Measurements from ENCODE around the gene ZNF644.
"Not testable (repeated sequence)": the region's sequence is repeated elsewhere in the genome, so short reads cannot be mapped to it uniquely, and the experiment has no call there.

Gene ZNF644

DNA sequence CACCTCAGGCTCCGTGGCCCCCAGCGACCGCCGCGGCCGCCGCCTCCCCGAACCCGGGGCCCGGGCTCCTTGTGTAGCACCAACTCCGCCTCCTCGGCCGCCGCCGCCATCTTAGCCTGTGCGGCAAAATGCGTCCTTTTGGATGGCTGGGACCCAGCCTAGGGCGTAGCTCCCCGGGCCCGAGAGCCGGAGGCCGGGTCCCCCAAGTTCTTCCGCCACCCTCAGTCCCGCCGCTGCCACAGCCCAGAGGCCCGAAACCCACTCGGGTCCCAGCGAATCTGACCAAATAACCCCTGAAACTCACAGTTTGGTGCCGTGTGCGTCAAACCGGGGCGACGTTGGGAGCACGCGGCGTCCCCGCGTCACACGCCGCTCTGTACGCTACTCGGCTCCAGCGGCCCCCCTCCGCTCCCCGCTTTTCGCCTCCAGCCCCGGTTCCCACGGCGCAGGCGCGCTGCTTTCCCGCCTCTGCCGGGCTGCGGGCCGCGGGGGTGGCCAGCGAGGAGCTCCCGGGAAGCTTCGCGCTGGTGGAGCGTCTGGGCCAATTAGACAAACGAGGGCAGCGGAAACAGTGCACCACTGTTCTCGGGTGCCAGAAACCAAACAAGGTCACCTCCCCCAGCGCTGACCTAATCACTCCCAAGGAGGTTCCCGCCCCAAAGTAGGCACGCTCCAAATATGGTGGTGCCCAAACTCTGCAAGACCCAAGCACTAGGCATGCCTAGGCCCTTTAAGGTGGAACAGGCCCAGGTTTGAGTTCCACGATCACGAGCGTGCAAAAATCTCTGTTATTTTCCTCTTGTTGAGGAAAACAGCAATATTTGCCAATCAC lies at the start of gene ZNF644:
Gene ZNF644 (minus strand): TSS at position 350 of the 832 bp plus-strand sequence. CDS start 39,682 bp downstream, outside the sequence.
- Histone ChIP-seq H3K27me3 (ENCODE audit: control insufficient read depth in 5 of 5, insufficient read depth in 4 of 5, low read length in 5 of 5) (no peaks in the 10 kb centered on the region), H3K36me3 (ENCODE audit: control insufficient read depth in 5 of 5, insufficient read depth in 5 of 5, low read length in 5 of 5) (no peaks in the 10 kb centered on the region), H3K4me1 (ENCODE audit: control insufficient read depth in 5 of 5, insufficient read depth in 5 of 5, low read length in 5 of 5) (peaks cover 0 to 45% (median 35%) of the 10 kb centered on the region in 5 donors), H3K9me3 (ENCODE audit: control insufficient read depth in 5 of 5, low read length in 5 of 5) (no peaks in the 10 kb centered on the region), H3K4me3 (ENCODE audit: low read depth in 1 of 5, low read length in 5 of 5) (peak within 1 kb of the TSS; percentile 78 to 96 (median 92)), H3K9ac (ENCODE audit: low read length in 5 of 5) (peak within 1 kb of the TSS; percentile 78 to 100 (median 99)), H3K27ac (ENCODE audit: low read depth, low read length) (peak within 1 kb of the TSS; percentile 96)

GRCh38 chr1:91070298-91070697 lies 48.5 kb upstream of the ZNF644 start:
- H3K27me3 ChIP-seq (ENCODE audit: control insufficient read depth in 5 of 5, insufficient read depth in 4 of 5, low read length in 5 of 5) = no peaks in the 10 kb centered on the region
- no peaks in the 10 kb centered on the region for H3K9me3 ChIP-seq (ENCODE audit: control insufficient read depth in 5 of 5, low read length in 5 of 5)
- peak overlapping the region in 2 of 5 donors; percentile 7 to 23 for H3K4me3 ChIP-seq (ENCODE audit: low read depth in 1 of 5, low read length in 5 of 5)
- H3K36me3 ChIP-seq (ENCODE audit: control insufficient read depth in 5 of 5, insufficient read depth in 5 of 5, low read length in 5 of 5) = no peaks in the 10 kb centered on the region
- H3K4me1 ChIP-seq (ENCODE audit: control insufficient read depth in 5 of 5, insufficient read depth in 5 of 5, low read length in 5 of 5) = peaks cover 0 to 6% (median 3%) of the 10 kb centered on the region in 5 donors
- peak overlapping the region in 1 of 5 donors; percentile 41 for H3K9ac ChIP-seq (ENCODE audit: low read length in 5 of 5)
- H3K27ac ChIP-seq (ENCODE audit: low read depth, low read length) = no peak overlapping the region

GRCh38 chr1:91066538-91066937 lies 44.7 kb upstream of the ZNF644 start:
- Histone ChIP-seq H3K4me3 (ENCODE audit: low read depth in 1 of 5, low read length in 5 of 5) (no peak overlapping the region), H3K36me3 (ENCODE audit: control insufficient read depth in 5 of 5, insufficient read depth in 5 of 5, low read length in 5 of 5) (no peaks in the 10 kb centered on the region), H3K9me3 (ENCODE audit: control insufficient read depth in 5 of 5, low read length in 5 of 5) (no peaks in the 10 kb centered on the region), H3K4me1 (ENCODE audit: control insufficient read depth in 5 of 5, insufficient read depth in 5 of 5, low read length in 5 of 5) (peaks cover 0 to 6% (median 3%) of the 10 kb centered on the region in 5 donors), H3K27ac (ENCODE audit: low read depth, low read length) (no peak overlapping the region), H3K9ac (ENCODE audit: low read length in 5 of 5) (no peak overlapping the region), H3K27me3 (ENCODE audit: control insufficient read depth in 5 of 5, insufficient read depth in 4 of 5, low read length in 5 of 5) (no peaks in the 10 kb centered on the region)

- H3K9me3 ChIP-seq (ENCODE audit: control insufficient read depth in 5 of 5, low read length in 5 of 5) = no peaks in the 10 kb centered on the region
- no peak overlapping the region for H3K27ac ChIP-seq (ENCODE audit: low read depth, low read length)
- H3K27me3 ChIP-seq (ENCODE audit: control insufficient read depth in 5 of 5, insufficient read depth in 4 of 5, low read length in 5 of 5) = no peaks in the 10 kb centered on the region
- no peak overlapping the region for H3K4me3 ChIP-seq (ENCODE audit: low read depth in 1 of 5, low read length in 5 of 5)
- peaks cover 0 to 2% (median 0%) of the 10 kb centered on the region in 5 donors for H3K4me1 ChIP-seq (ENCODE audit: control insufficient read depth in 5 of 5, insufficient read depth in 5 of 5, low read length in 5 of 5)
- H3K36me3 ChIP-seq (ENCODE audit: control insufficient read depth in 5 of 5, insufficient read depth in 5 of 5, low read length in 5 of 5) = no peaks in the 10 kb centered on the region
- H3K9ac ChIP-seq (ENCODE audit: low read length in 5 of 5) = no peak overlapping the region
Observed at GRCh38 chr1:91065337-91065736, 43.5 kb upstream of the ZNF644 start.

- H3K9ac ChIP-seq (ENCODE audit: low read length in 5 of 5); H3K27me3 ChIP-seq (ENCODE audit: control insufficient read depth in 5 of 5, insufficient read depth in 4 of 5, low read length in 5 of 5); H3K9me3 ChIP-seq (ENCODE audit: control insufficient read depth in 5 of 5, low read length in 5 of 5); H3K4me1 ChIP-seq (ENCODE audit: control insufficient read depth in 5 of 5, insufficient read depth in 5 of 5, low read length in 5 of 5); H3K27ac ChIP-seq (ENCODE audit: low read depth, low read length); H3K4me3 ChIP-seq (ENCODE audit: low read depth in 1 of 5, low read length in 5 of 5); H3K36me3 ChIP-seq (ENCODE audit: control insufficient read depth in 5 of 5, insufficient read depth in 5 of 5, low read length in 5 of 5): not testable (repeated sequence)
Observed at GRCh38 chr1:91063403-91063802, 41.6 kb upstream of the ZNF644 start.

DNA sequence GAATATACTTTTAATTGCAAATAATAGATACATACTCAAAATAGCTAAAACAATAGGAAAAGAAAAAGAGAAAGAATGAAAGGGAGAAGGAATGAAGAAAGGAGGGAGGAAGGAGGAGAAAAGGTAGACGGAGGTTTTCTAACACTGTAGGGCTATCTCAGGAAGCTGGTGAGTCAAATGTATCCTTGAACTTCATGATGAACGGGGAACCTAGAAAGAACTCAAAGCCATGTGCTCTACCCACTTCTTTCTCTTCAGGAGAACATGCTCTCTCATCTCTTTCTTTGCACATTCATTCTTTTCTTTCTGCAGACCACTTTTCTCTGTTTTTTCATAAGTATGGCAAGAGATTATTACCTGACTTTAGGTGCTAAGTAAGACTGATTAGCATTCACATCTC lies 37.3 kb upstream of the ZNF644 start:
- no peaks in the 10 kb centered on the region for H3K27me3 ChIP-seq (ENCODE audit: control insufficient read depth in 5 of 5, insufficient read depth in 4 of 5, low read length in 5 of 5)
- no peak overlapping the region for H3K9ac ChIP-seq (ENCODE audit: low read length in 5 of 5)
- peaks cover 0 to 7% (median 2%) of the 10 kb centered on the region in 5 donors for H3K4me1 ChIP-seq (ENCODE audit: control insufficient read depth in 5 of 5, insufficient read depth in 5 of 5, low read length in 5 of 5)
- H3K27ac ChIP-seq (ENCODE audit: low read depth, low read length) = no peak overlapping the region
- no peaks in the 10 kb centered on the region for H3K9me3 ChIP-seq (ENCODE audit: control insufficient read depth in 5 of 5, low read length in 5 of 5)
- H3K4me3 ChIP-seq (ENCODE audit: low read depth in 1 of 5, low read length in 5 of 5) = no peak overlapping the region
- H3K36me3 ChIP-seq (ENCODE audit: control insufficient read depth in 5 of 5, insufficient read depth in 5 of 5, low read length in 5 of 5) = no peaks in the 10 kb centered on the region

GRCh38 chr1:91057784-91058183 lies 35.9 kb upstream of the ZNF644 start:
- no peaks in the 10 kb centered on the region for H3K9me3 ChIP-seq (ENCODE audit: control insufficient read depth in 5 of 5, low read length in 5 of 5)
- H3K27me3 ChIP-seq (ENCODE audit: control insufficient read depth in 5 of 5, insufficient read depth in 4 of 5, low read length in 5 of 5) = no peaks in the 10 kb centered on the region
- no peaks in the 10 kb centered on the region for H3K36me3 ChIP-seq (ENCODE audit: control insufficient read depth in 5 of 5, insufficient read depth in 5 of 5, low read length in 5 of 5)
- H3K9ac ChIP-seq (ENCODE audit: low read length in 5 of 5) = no peak overlapping the region
- H3K4me3 ChIP-seq (ENCODE audit: low read depth in 1 of 5, low read length in 5 of 5) = no peak overlapping the region
- H3K4me1 ChIP-seq (ENCODE audit: control insufficient read depth in 5 of 5, insufficient read depth in 5 of 5, low read length in 5 of 5) = peaks cover 0 to 7% (median 2%) of the 10 kb centered on the region in 5 donors
- no peak overlapping the region for H3K27ac ChIP-seq (ENCODE audit: low read depth, low read length)

DNA sequence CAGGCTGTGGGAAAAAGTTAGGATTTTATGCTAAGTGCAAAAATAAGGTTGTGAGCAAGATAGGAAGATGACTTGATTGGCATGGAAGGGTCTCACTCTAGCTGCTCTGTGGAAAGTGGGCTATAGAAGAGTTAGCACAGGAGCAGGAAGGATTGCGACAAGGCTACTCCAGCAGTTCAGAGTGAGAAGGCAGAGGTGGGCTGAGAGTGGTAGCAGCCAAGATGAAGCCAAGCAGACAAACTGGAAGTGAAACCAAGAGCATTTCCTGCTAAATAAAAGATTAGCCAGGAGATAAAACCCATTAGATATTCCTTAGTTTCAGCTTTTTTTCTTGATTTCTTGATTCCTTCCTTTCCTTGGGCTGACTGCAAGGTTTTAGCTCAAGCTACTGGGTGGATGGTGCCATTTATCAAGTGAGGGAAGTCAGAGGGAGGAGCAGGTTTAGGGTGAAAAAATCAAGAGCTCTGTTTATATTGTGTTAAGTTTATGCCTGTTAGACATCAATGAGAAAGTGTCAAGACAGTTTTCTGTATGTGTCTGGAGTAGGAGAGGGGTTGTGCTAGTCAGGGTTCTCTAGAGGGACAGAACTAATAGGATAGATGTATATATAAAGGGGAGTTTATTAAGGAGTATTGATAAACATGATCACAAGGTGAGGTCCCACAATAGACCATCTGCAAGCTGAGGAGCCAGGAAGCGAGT lies 33.1 kb upstream of the ZNF644 start:
- Histone ChIP-seq H3K27me3 (ENCODE audit: control insufficient read depth in 5 of 5, insufficient read depth in 4 of 5, low read length in 5 of 5) (no peaks in the 10 kb centered on the region), H3K4me3 (ENCODE audit: low read depth in 1 of 5, low read length in 5 of 5) (no peak overlapping the region), H3K4me1 (ENCODE audit: control insufficient read depth in 5 of 5, insufficient read depth in 5 of 5, low read length in 5 of 5) (peaks cover 0 to 7% (median 2%) of the 10 kb centered on the region in 5 donors), H3K27ac (ENCODE audit: low read depth, low read length) (no peak overlapping the region), H3K9me3 (ENCODE audit: control insufficient read depth in 5 of 5, low read length in 5 of 5) (no peaks in the 10 kb centered on the region), H3K9ac (ENCODE audit: low read length in 5 of 5) (no peak overlapping the region), H3K36me3 (ENCODE audit: control insufficient read depth in 5 of 5, insufficient read depth in 5 of 5, low read length in 5 of 5) (no peaks in the 10 kb centered on the region)

- Histone ChIP-seq H3K27me3 (ENCODE audit: control insufficient read depth in 5 of 5, insufficient read depth in 4 of 5, low read length in 5 of 5) (no peaks in the 10 kb centered on the region), H3K36me3 (ENCODE audit: control insufficient read depth in 5 of 5, insufficient read depth in 5 of 5, low read length in 5 of 5) (no peaks in the 10 kb centered on the region), H3K27ac (ENCODE audit: low read depth, low read length) (no peak overlapping the region), H3K4me1 (ENCODE audit: control insufficient read depth in 5 of 5, insufficient read depth in 5 of 5, low read length in 5 of 5) (peaks cover 0 to 7% (median 2%) of the 10 kb centered on the region in 5 donors), H3K9ac (ENCODE audit: low read length in 5 of 5) (no peak overlapping the region), H3K9me3 (ENCODE audit: control insufficient read depth in 5 of 5, low read length in 5 of 5) (no peaks in the 10 kb centered on the region), H3K4me3 (ENCODE audit: low read depth in 1 of 5, low read length in 5 of 5) (no peak overlapping the region)
Observed at GRCh38 chr1:91053630-91054029, 31.8 kb upstream of the ZNF644 start.

GRCh38 chr1:91049551-91049950 lies 27.7 kb upstream of the ZNF644 start:
- H3K4me3 ChIP-seq (ENCODE audit: low read depth in 1 of 5, low read length in 5 of 5); H3K4me1 ChIP-seq (ENCODE audit: control insufficient read depth in 5 of 5, insufficient read depth in 5 of 5, low read length in 5 of 5); H3K36me3 ChIP-seq (ENCODE audit: control insufficient read depth in 5 of 5, insufficient read depth in 5 of 5, low read length in 5 of 5); H3K27ac ChIP-seq (ENCODE audit: low read depth, low read length); H3K9me3 ChIP-seq (ENCODE audit: control insufficient read depth in 5 of 5, low read length in 5 of 5); H3K27me3 ChIP-seq (ENCODE audit: control insufficient read depth in 5 of 5, insufficient read depth in 4 of 5, low read length in 5 of 5); H3K9ac ChIP-seq (ENCODE audit: low read length in 5 of 5): not testable (repeated sequence)

All from subcutaneous abdominal adipose tissue (tissue), 5 donors.